Measurements from ENCODE around the gene ARL10. TPM values are rescaled to one million over a fixed set of nuclear protein-coding genes. Genes with fewer than 3 reads are reported as not detected.

The ARL10 gene
- total RNA-seq, 1 donor from 2014 or later: 6.5 TPM

Other genes starting within 250 kb of the ARL10 start
- gene SIMC1, start 127.1 kb upstream of the ARL10 start, total RNA-seq: 30.4 and 31.8 TPM in 2 replicates
- gene KIAA1191, start 3.7 kb upstream of the ARL10 start, total RNA-seq: 46.4 and 50.0 TPM in 2 replicates
- gene NOP16, start 23.1 kb downstream of the ARL10 start, total RNA-seq: 40.2 and 47.8 TPM in 2 replicates
- gene HIGD2A, start 23.3 kb downstream of the ARL10 start, total RNA-seq: 105 and 111 TPM in 2 replicates
- gene CLTB, start 51.1 kb downstream of the ARL10 start, total RNA-seq: 63.9 and 71.9 TPM in 2 replicates
- gene FAF2, start 82.9 kb downstream of the ARL10 start, total RNA-seq: 39.2 and 42.5 TPM in 2 replicates
- 105 and 107 TPM in 2 replicates for gene RNF44, start 171.9 kb downstream of the ARL10 start, total RNA-seq
- gene CDHR2, start 183.9 kb downstream of the ARL10 start, total RNA-seq: 1.1 and 1.7 TPM in 2 replicates
- 2.1 and 2.4 TPM in 2 replicates for gene GPRIN1, start 244.7 kb downstream of the ARL10 start, total RNA-seq